Neural cell (in vitro differentiated cells): ENCODE data around the gene SDF2.

Experiments used
- EZH2 ChIP-seq: fragments of 200-600, 300-800 bp; shearing (Covaris generic), sonication (generic); IDR thresholded peaks from 2 replicates; pipeline ENCODE4 v1.6.1; 2014; ENCODE audit warnings: antibody characterized with exemption, low read length, borderline replicate concordance, mild to moderate bottlenecking; ENCODE audit not compliant: insufficient read depth, poor library complexity, severe bottlenecking
- POLR2AphosphoS5 ChIP-seq: IDR thresholded peaks from 2 replicates; pipeline ENCODE4 v1.6.1; 2012
- TF ChIP-seq, protein P1 (sequence below): fragments of 450-650 bp; IDR thresholded peaks from 2 replicates; pipeline ENCODE4 v1.5.1; 2014; ENCODE audit warnings: antibody characterized with exemption, mild to moderate bottlenecking, moderate library complexity; ENCODE audit not compliant: poor library complexity, severe bottlenecking

GRCh38 chr17:28710861-28711722 lies 49.4 kb upstream of the SDF2 start:
- TF ChIP-seq, protein P1, sequence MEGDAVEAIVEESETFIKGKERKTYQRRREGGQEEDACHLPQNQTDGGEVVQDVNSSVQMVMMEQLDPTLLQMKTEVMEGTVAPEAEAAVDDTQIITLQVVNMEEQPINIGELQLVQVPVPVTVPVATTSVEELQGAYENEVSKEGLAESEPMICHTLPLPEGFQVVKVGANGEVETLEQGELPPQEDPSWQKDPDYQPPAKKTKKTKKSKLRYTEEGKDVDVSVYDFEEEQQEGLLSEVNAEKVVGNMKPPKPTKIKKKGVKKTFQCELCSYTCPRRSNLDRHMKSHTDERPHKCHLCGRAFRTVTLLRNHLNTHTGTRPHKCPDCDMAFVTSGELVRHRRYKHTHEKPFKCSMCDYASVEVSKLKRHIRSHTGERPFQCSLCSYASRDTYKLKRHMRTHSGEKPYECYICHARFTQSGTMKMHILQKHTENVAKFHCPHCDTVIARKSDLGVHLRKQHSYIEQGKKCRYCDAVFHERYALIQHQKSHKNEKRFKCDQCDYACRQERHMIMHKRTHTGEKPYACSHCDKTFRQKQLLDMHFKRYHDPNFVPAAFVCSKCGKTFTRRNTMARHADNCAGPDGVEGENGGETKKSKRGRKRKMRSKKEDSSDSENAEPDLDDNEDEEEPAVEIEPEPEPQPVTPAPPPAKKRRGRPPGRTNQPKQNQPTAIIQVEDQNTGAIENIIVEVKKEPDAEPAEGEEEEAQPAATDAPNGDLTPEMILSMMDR, result no peak
- TF ChIP-seq EZH2, result no peak
- TF ChIP-seq POLR2AphosphoS5, result peak; percentile 85
